VCaP (cell line): Measurements from ENCODE around the gene E2F4.
A peak's percentile ranks its signal among the peaks of the same experiment; 100 is the strongest.

ENCODE experiments used
- H3K27ac ChIP-seq: fragments of 450-650 bp; 2 replicates; pipeline ENCODE4 v1.5.1; 2017
- CTCF ChIP-seq: fragments of 450-650 bp; conservative IDR thresholded peaks from 2 replicates; pipeline ENCODE4 v1.5.1; 2017; ENCODE audit warnings: mild to moderate bottlenecking, moderate library complexity

The E2F4 gene

GRCh38 chr16:67154578-67155294 is 37.2 kb upstream of the E2F4 start:
- H3K27ac ChIP-seq = no peak overlapping the region
- no peak for TF ChIP-seq CTCF

- H3K27ac ChIP-seq = no peak overlapping the region
- peak; percentile 94 for TF ChIP-seq CTCF
Observed at GRCh38 chr16:67155295-67156142, 36.4 kb upstream of the E2F4 start.

- TF ChIP-seq CTCF = no peak
- no peak overlapping the region for H3K27ac ChIP-seq
Observed at GRCh38 chr16:67156143-67156844, 35.7 kb upstream of the E2F4 start.

DNA sequence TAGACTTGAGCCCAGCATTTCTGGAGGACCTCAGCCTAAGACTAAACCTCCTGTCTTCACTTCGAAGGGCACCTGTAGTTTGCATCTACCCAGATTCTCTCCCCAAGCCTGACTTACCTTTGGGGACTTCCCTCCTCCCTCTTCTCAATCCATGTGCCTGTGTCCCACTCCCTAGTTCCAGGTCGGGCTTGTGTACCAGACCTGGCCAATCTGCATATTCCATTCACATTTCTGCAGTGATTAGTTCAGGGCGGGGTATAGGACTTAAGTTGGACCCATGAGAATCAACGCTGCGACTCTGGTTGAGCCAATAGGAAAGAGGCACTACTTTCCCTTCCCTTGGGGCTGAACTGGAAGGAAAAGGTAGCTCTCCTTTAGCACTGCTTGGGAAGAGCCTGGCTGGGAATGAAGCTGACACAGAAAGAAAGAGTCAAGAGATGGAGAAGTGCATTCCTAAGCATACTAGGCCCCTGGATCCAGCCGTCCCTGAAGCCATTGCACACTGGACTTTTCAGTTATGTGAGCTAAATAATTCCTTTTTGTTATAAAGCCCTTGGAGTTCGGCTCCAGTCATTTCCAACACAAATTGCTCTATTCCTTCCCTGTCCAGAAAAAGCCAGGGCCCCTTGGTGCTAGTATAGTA is 34.7 kb upstream of the E2F4 start:
- no peak overlapping the region for H3K27ac ChIP-seq
- no peak for TF ChIP-seq CTCF

GRCh38 chr16:67157892-67158635 is 33.9 kb upstream of the E2F4 start:
- no peak for TF ChIP-seq CTCF
- H3K27ac ChIP-seq = no peak overlapping the region

GRCh38 chr16:67158637-67159600 is 33.0 kb upstream of the E2F4 start:
- no peak for TF ChIP-seq CTCF
- peak overlapping the region; percentile 74 for H3K27ac ChIP-seq
